GM10266 (cell line): Measurements from ENCODE around the gene USH2A.

ENCODE experiments used
- DNase-seq: peaks from one replicate; pipeline ENCODE4 v3.0.0; 2012; ENCODE audit errors: extremely low spot score
- CTCF ChIP-seq: IDR thresholded peaks from 2 replicates; pipeline ENCODE4 v1.5.1; 2012; ENCODE audit warnings: mild to moderate bottlenecking, low read depth; ENCODE audit not compliant: control insufficient read depth, insufficient read depth; ENCODE audit errors: missing control alignments

USH2A gene

DNA sequence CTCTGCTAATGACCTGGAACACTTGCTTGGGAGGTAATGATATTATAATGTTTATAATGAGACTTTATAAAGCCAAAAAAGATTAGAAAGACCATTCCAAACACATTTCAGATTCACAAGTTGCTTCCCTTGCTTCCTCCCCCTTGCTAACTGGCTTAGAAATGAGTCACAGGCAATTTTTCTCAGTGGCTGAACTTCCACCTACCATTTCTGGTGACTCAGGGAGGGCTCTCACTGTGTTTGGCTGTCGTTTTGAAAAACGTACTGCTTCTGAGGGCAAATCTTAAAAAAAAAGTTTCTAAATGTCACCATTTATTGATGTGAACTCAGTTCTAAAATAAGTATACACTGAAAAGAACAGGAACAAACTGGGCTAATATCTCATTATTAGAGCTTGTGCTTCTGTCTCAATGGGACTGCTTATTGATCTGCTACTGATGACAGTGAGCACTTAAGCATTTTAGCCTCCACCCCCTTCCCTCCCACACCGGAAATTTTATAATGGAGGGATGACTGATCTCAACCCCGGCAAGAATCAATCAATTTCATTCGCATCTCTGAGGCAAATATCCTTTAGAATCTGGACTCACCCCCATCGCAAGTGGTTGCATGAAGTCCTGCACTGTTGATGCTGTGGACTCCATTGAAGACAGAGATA is 577.9 kb downstream of the USH2A start:
- no peak for DNase-seq
- TF ChIP-seq CTCF, result no peak

DNA sequence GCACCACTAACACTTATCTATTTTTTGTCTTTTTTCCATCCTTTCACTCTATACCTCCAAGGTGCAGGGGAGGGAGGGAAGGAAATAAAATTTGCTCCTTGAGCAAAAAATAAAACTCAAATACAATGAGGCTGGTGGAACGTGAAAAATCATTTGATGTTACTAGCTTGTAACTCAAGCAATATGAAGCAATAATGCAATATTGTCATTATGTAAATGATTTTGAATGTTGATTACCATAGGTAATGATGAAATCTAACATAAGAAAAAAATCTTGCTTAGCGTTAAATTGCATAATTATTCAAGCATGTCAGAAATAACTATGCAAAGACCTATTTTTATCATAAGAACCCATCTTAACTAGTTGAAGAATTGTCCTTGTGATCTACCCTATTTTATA is 578.5 kb downstream of the USH2A start:
- TF ChIP-seq CTCF, result no peak
- no peak for DNase-seq

DNA sequence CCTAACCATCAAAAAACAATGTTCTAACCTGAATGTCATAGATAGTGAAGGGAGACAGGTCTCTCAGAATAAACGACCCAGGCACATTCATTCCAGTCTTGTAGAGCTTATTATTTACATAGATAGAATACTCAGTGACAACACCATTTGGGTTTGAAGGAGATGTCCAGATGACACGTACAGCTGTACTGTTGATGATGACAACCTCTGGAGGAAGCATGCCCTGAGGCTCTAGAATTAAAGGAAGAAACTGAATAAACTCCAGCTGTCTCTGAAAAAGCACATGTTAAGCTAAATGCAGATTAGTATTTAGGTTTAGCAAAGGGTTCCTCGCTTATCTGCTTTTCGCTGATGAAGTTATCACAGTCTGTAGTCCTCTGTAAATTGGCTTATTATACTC is 579.0 kb downstream of the USH2A start:
- DNase-seq, result no peak
- no peak for TF ChIP-seq CTCF

- DNase-seq, result no peak
- TF ChIP-seq CTCF, result no peak
These were observed 580.3 kb downstream of the USH2A start for GRCh38 chr1:215842905-215843304.

DNA sequence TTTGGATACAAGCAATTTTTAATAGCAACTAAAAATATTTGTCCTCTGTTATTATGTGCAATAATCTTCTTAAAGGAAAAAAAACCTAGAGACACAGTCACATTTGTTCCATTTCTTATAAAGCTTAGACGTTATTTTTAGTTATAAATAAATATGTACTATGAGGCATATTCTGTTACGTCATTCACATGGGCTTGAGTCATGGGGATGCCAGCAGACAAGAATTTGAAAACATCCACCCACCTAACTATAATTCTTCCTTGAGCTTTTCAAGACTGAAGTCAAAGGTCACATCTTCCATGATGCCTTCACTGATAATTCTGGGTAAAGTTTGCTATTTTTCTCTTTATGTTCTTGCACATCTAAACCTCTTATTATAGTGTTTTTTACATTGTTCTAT is 587.3 kb downstream of the USH2A start:
- no peak for DNase-seq

GRCh38 chr1:215833941-215834729 is 589.1 kb downstream of the USH2A start:
- DNase-seq, result no peak

More for the DNA sequence above, 587.3 kb downstream of the USH2A start:
- no peak for TF ChIP-seq CTCF

More at GRCh38 chr1:215833941-215834729, 589.1 kb downstream of the USH2A start:
- no peak for TF ChIP-seq CTCF
